ENCODE data around the gene LIMK1. TPM values are rescaled to one million over a fixed set of nuclear protein-coding genes. Genes with fewer than 3 reads are reported as not detected.
A peak's percentile ranks its signal among the peaks of the same experiment; 100 is the strongest.

LIMK1 gene
- total and polyA plus RNA-seq, 2 experiments from 2014 or later = 16.2 to 24.6 TPM

DNA sequence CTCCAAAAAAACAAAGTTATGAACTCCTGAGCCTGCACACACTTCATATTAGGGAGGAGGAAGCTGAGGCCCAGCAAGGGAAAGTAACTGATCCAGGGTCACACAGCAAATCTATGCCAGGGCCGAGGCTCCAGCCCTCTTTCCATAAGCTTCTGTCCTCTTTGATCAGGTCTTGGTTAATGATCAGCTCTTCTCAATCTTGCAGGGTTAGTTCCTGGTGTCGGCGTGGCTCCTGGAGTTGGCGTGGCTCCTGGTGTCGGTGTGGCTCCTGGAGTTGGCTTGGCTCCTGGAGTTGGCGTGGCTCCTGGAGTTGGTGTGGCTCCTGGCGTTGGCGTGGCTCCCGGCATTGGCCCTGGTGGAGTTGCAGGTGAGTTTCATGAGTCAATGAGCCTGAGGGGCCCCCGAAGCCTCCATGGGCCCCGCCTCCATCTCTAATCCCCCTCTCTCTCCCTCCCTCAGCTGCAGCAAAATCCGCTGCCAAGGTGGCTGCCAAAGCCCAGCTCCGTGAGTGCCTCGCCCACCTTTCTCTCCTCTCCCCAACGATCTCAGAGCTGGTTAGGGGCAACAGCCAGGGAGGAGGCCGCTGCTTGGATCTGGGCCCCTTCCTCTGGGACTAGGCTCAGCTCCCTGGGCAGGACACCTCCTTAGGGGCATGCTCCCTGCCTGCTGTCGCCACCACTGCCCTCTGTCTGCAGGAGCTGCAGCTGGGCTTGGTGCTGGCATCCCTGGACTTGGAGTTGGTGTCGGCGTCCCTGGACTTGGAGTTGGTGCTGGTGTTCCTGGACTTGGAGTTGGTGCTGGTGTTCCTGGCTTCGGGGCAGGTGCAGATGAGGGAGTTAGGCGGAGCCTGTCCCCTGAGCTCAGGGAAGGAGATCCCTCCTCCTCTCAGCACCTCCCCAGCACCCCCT is 23.7 kb upstream of the LIMK1 start:
- TF ChIP-seq EZH2phosphoT487 (IDR thresholded peaks at IDR 0.05; ENCODE audit: low read depth, severe bottlenecking, unreplicated experiment) (no peak), EZH2 (IDR thresholded peaks at IDR 0.05; ENCODE audit: borderline replicate concordance) (no peak)
- TF ChIP-seq, protein P1, sequence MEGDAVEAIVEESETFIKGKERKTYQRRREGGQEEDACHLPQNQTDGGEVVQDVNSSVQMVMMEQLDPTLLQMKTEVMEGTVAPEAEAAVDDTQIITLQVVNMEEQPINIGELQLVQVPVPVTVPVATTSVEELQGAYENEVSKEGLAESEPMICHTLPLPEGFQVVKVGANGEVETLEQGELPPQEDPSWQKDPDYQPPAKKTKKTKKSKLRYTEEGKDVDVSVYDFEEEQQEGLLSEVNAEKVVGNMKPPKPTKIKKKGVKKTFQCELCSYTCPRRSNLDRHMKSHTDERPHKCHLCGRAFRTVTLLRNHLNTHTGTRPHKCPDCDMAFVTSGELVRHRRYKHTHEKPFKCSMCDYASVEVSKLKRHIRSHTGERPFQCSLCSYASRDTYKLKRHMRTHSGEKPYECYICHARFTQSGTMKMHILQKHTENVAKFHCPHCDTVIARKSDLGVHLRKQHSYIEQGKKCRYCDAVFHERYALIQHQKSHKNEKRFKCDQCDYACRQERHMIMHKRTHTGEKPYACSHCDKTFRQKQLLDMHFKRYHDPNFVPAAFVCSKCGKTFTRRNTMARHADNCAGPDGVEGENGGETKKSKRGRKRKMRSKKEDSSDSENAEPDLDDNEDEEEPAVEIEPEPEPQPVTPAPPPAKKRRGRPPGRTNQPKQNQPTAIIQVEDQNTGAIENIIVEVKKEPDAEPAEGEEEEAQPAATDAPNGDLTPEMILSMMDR (IDR thresholded peaks at IDR 0.05; ENCODE audit: poor library complexity) = no peak
- H3K79me2 ChIP-seq = no peaks in the 10 kb centered on the region
- H4K20me1 ChIP-seq (ENCODE audit: insufficient read depth, poor library complexity, severe bottlenecking) = no peaks in the 10 kb centered on the region
- no peaks in the 10 kb centered on the region for H3K36me3 ChIP-seq (replicated peaks; ENCODE audit: insufficient read depth, low read depth)
- 77% methylated on average over 21 of the region's 21 CpGs for WGBS (ENCODE audit: low lambda C conversion rate, missing lambda C conversion rate)
- no peaks in the 10 kb centered on the region for H3K9me2 ChIP-seq (replicated peaks; ENCODE audit: insufficient read depth)
- no peaks in the 10 kb centered on the region for H3K27me3 ChIP-seq
- no peak overlapping the region for H3K4me3 ChIP-seq
- no peak for DNase-seq (ENCODE audit: low spot score)
- H3K27ac ChIP-seq = no peak overlapping the region
- H3K4me1 ChIP-seq (ENCODE audit: insufficient read depth) = peaks cover 3% of the 10 kb centered on the region
- H3K4me2 ChIP-seq = no peak overlapping the region
- no peaks in the 10 kb centered on the region for H3K9me3 ChIP-seq (ENCODE audit: low read depth)
- no peak overlapping the region for H2AFZ ChIP-seq

- Histone ChIP-seq H3K4me1 (ENCODE audit: insufficient read depth) (peaks cover 3% of the 10 kb centered on the region), H3K9me3 (ENCODE audit: low read depth) (no peaks in the 10 kb centered on the region), H3K27ac (peak overlapping the region; percentile 36), H3K4me3 (no peak overlapping the region), H3K27me3 (no peaks in the 10 kb centered on the region), H3K4me2 (no peak overlapping the region), H4K20me1 (ENCODE audit: insufficient read depth, poor library complexity, severe bottlenecking) (no peaks in the 10 kb centered on the region), H3K9me2 (replicated peaks; ENCODE audit: insufficient read depth) (no peaks in the 10 kb centered on the region), H3K36me3 (replicated peaks; ENCODE audit: insufficient read depth, low read depth) (no peaks in the 10 kb centered on the region), H2AFZ (no peak overlapping the region), H3K79me2 (no peaks in the 10 kb centered on the region)
- TF ChIP-seq EZH2 (IDR thresholded peaks at IDR 0.05; ENCODE audit: borderline replicate concordance) (no peak), EZH2phosphoT487 (IDR thresholded peaks at IDR 0.05; ENCODE audit: low read depth, severe bottlenecking, unreplicated experiment) (no peak)
- TF ChIP-seq, protein P1 (IDR thresholded peaks at IDR 0.05; ENCODE audit: poor library complexity) = no peak
- DNase-seq (ENCODE audit: low spot score) = peak; percentile 80
- WGBS (ENCODE audit: low lambda C conversion rate, missing lambda C conversion rate) = 73% methylated on average over 20 of the region's 20 CpGs
Measured at GRCh38 chr7:74061840-74062539, 21.6 kb upstream of the LIMK1 start.

GRCh38 chr7:74063223-74063641 is 20.4 kb upstream of the LIMK1 start:
- Histone ChIP-seq H3K36me3 (replicated peaks; ENCODE audit: insufficient read depth, low read depth) (no peaks in the 10 kb centered on the region), H3K4me1 (ENCODE audit: insufficient read depth) (peaks cover 3% of the 10 kb centered on the region), H3K9me2 (replicated peaks; ENCODE audit: insufficient read depth) (no peaks in the 10 kb centered on the region), H3K4me2 (no peak overlapping the region), H4K20me1 (ENCODE audit: insufficient read depth, poor library complexity, severe bottlenecking) (no peaks in the 10 kb centered on the region), H2AFZ (no peak overlapping the region), H3K79me2 (no peaks in the 10 kb centered on the region), H3K9me3 (ENCODE audit: low read depth) (no peaks in the 10 kb centered on the region), H3K4me3 (no peak overlapping the region), H3K27me3 (no peaks in the 10 kb centered on the region), H3K27ac (no peak overlapping the region)
- 91% methylated on average over 12 of the region's 14 CpGs for WGBS (ENCODE audit: low lambda C conversion rate, missing lambda C conversion rate)
- DNase-seq (ENCODE audit: low spot score) = no peak
- TF ChIP-seq EZH2 (IDR thresholded peaks at IDR 0.05; ENCODE audit: borderline replicate concordance) = no peak
- TF ChIP-seq EZH2phosphoT487 (IDR thresholded peaks at IDR 0.05; ENCODE audit: low read depth, severe bottlenecking, unreplicated experiment) = no peak
- TF ChIP-seq, protein P1 (IDR thresholded peaks at IDR 0.05; ENCODE audit: poor library complexity) = no peak
